Measurements from ENCODE around the gene ZNF343.
"Not testable (repeated sequence)": the region's sequence is repeated elsewhere in the genome, so short reads cannot be mapped to it uniquely, and the experiment has no call there.

Gene ZNF343

GRCh38 chr20:2521369-2522305, 12.9 kb upstream of the ZNF343 start:
- DNase-seq (ENCODE audit: low read depth), result no peak

- DNase-seq (ENCODE audit: low read depth), result no peak
Observed at GRCh38 chr20:2520617-2521016, 11.9 kb upstream of the ZNF343 start.

- DNase-seq (ENCODE audit: low read depth), result no peak
Observed at GRCh38 chr20:2519115-2519809, 10.5 kb upstream of the ZNF343 start.

- DNase-seq (ENCODE audit: low read depth), result no peak
Observed at GRCh38 chr20:2518558-2518957, 9.8 kb upstream of the ZNF343 start.

- no peak for DNase-seq (ENCODE audit: low read depth)
Observed at GRCh38 chr20:2518096-2518495, 9.4 kb upstream of the ZNF343 start.

- DNase-seq (ENCODE audit: low read depth), result no peak
Observed at GRCh38 chr20:2516399-2516798, 7.7 kb upstream of the ZNF343 start.

GRCh38 chr20:2515203-2515602, 6.5 kb upstream of the ZNF343 start:
- no peak for DNase-seq (ENCODE audit: low read depth)

- DNase-seq (ENCODE audit: low read depth), result no peak
Observed at GRCh38 chr20:2509794-2510193, 1.1 kb upstream of the ZNF343 start.

GRCh38 chr20:2509468-2509781, 710 bp upstream of the ZNF343 start:
- DNase-seq (ENCODE audit: low read depth), result no peak

GRCh38 chr20:2507875-2508630, 662 bp downstream of the ZNF343 start:
- DNase-seq (ENCODE audit: low read depth), result no peak

GRCh38 chr20:2507464-2507863, 1.3 kb downstream of the ZNF343 start:
- no peak for DNase-seq (ENCODE audit: low read depth)

- DNase-seq (ENCODE audit: low read depth), result not testable (repeated sequence)
Observed at GRCh38 chr20:2506426-2506825, 2.3 kb downstream of the ZNF343 start.

GRCh38 chr20:2504803-2505202, 3.9 kb downstream of the ZNF343 start:
- not testable (repeated sequence) for DNase-seq (ENCODE audit: low read depth)

- not testable (repeated sequence) for DNase-seq (ENCODE audit: low read depth)
Observed at GRCh38 chr20:2502808-2503384, 5.8 kb downstream of the ZNF343 start.

GRCh38 chr20:2485661-2486060, 23.1 kb downstream of the ZNF343 start:
- no peak for DNase-seq (ENCODE audit: low read depth)

- no peak for DNase-seq (ENCODE audit: low read depth)
Observed at GRCh38 chr20:2485080-2485479, 23.6 kb downstream of the ZNF343 start.

- DNase-seq (ENCODE audit: low read depth), result no peak
Observed at GRCh38 chr20:2483504-2483903, 25.2 kb downstream of the ZNF343 start.

- no peak for DNase-seq (ENCODE audit: low read depth)
Observed at GRCh38 chr20:2480381-2480780, 28.3 kb downstream of the ZNF343 start.

- DNase-seq (ENCODE audit: low read depth), result no peak
Observed at GRCh38 chr20:2476742-2477615, 31.7 kb downstream of the ZNF343 start.

GRCh38 chr20:2475850-2476741, 32.6 kb downstream of the ZNF343 start:
- DNase-seq (ENCODE audit: low read depth), result no peak

Measured in stromal cell of bone marrow (primary cell).